H1 (cell line): ENCODE measurements around the gene KCNK3.

ENCODE experiments used
- BACH1 ChIP-seq: IDR thresholded peaks from 2 replicates; pipeline ENCODE4 v1.6.1; 2012; ENCODE audit warnings: low read length, improper control_type of control experiment
- CBX5 ChIP-seq: fragments of 300-800, 300-1000 bp; sonication (generic); IDR thresholded peaks from 2 replicates; pipeline ENCODE4 v1.7.1; 2016; ENCODE audit warnings: antibody characterized with exemption, low read length, low read depth
- CHD2 ChIP-seq: IDR thresholded peaks from 2 replicates; pipeline ENCODE4 v1.6.1; 2012; ENCODE audit warnings: low read length, improper control_type of control experiment
- CTCF ChIP-seq, 3 experiments: IDR thresholded peaks; 1 replicate in 2 of 3; 2 replicates in 1 of 3; pipeline versions ENCODE4 v1.5.1 to v1.6.1; 2011; ENCODE audit warnings: low read length in 3 of 3, mild to moderate bottlenecking in 3 of 3, inconsistent platforms in 2 of 3, low read depth in 1 of 3, moderate library complexity in 1 of 3; ENCODE audit not compliant: insufficient read depth in 1 of 3; ENCODE audit errors: control extremely low read depth in 1 of 3
- RFX5 ChIP-seq: IDR thresholded peaks from 2 replicates; pipeline ENCODE4 v1.6.1; 2011; ENCODE audit warnings: low read depth, low read length, improper control_type of control experiment, borderline replicate concordance
- TAF1 ChIP-seq: IDR thresholded peaks from 2 replicates; pipeline ENCODE4 v1.6.1; 2011; ENCODE audit warnings: mild to moderate bottlenecking, low read depth, low read length
- TF ChIP-seq, protein P1 (sequence below): IDR thresholded peaks from 2 replicates; pipeline ENCODE4 v1.6.1; 2012; ENCODE audit warnings: low read length, inconsistent platforms

DNA sequence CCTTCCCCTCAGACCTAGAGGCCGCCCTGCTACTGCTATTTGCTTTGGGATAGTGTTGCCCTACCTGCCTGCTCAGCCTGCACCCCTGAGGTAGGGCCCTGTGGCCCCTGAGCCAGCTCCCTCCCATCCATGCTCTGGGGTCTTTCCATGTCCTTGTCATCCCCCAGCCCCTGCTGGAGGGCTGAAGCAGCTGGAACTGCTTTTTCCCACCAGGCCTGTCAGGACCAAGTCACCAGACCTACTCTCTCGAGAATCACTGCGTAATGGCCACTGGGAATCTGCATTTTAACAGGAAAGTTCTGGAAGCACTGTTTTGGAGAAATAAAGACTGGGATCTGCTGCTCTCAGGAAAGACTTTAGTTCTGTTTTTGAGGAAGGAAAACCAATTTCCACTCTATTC, 51.3 kb downstream of the KCNK3 start:
- TF ChIP-seq, protein P1, sequence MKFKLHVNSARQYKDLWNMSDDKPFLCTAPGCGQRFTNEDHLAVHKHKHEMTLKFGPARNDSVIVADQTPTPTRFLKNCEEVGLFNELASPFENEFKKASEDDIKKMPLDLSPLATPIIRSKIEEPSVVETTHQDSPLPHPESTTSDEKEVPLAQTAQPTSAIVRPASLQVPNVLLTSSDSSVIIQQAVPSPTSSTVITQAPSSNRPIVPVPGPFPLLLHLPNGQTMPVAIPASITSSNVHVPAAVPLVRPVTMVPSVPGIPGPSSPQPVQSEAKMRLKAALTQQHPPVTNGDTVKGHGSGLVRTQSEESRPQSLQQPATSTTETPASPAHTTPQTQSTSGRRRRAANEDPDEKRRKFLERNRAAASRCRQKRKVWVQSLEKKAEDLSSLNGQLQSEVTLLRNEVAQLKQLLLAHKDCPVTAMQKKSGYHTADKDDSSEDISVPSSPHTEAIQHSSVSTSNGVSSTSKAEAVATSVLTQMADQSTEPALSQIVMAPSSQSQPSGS, result no peak
- no peak for TF ChIP-seq CTCF (IDR thresholded peaks at IDR 0.05; ENCODE audit: control extremely low read depth in 1 of 3, insufficient read depth in 1 of 3, low read depth in 1 of 3, low read length in 3 of 3)
- TF ChIP-seq RFX5, result no peak
- TF ChIP-seq CBX5, result no peak
- TF ChIP-seq BACH1, result no peak
- no peak for TF ChIP-seq CHD2
- TF ChIP-seq TAF1, result no peak
